T-helper 2 cell treated with Interferon-gamma antibody and Interleukin-4, amounts not matched to agents 5 μg/mL and 100 μg/mL, for 36 hours (primary cell): ENCODE results near the gene RAB3A.

Source experiments
- DNase-seq: peaks from one replicate; pipeline ENCODE4 v3.0.0; 2021; ENCODE audit warnings: low spot score
- H3K27ac Mint-ChIP-seq: one replicate; pipeline ENCODE4 v1.8.0; 2021; ENCODE audit warnings: mild to moderate bottlenecking, mixed read lengths
- H3K27me3 Mint-ChIP-seq: one replicate; pipeline ENCODE4 v1.8.0; 2021; ENCODE audit warnings: low read depth, mixed read lengths
- H3K36me3 Mint-ChIP-seq: one replicate; pipeline ENCODE4 v1.8.0; 2021; ENCODE audit warnings: low read depth, mixed read lengths
- H3K4me1 Mint-ChIP-seq: one replicate; pipeline ENCODE4 v1.8.0; 2021; ENCODE audit warnings: low read depth, mixed read lengths
- H3K4me3 Mint-ChIP-seq: one replicate; pipeline ENCODE4 v1.8.0; 2022; ENCODE audit warnings: mild to moderate bottlenecking, moderate library complexity, mixed read lengths
- H3K9me3 Mint-ChIP-seq: one replicate; pipeline ENCODE4 v1.8.0; 2021; ENCODE audit warnings: mixed read lengths

RAB3A gene, protein sequence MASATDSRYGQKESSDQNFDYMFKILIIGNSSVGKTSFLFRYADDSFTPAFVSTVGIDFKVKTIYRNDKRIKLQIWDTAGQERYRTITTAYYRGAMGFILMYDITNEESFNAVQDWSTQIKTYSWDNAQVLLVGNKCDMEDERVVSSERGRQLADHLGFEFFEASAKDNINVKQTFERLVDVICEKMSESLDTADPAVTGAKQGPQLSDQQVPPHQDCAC

DNA sequence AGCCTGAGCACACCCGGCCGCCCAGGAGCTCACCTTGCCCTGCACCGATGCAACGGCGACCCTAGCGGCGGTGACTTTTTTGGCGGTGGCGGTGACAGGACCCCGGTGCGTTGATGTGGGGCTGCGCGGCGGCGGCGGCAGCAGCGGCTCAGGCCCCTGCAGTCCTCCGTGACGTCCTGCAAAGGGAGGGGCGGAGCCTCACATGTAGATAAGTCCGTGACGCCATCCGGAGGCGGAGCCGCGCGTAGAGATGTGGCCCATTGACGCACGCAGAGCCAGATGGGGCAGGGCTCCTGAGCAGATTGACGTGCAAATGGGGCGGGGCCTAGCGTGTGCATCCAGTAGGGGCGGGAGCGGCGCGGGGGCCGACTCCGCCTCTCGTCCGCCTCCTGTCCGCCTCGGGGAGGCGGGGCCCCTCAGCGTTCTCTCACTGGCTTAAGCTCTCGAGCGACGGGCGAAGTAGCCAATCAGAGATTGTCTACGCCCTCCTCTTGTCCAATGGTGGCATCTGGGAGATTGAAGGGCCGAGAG, at the start of gene RAB3A:
Gene RAB3A (minus strand): TSS at position 180 of the 531 bp plus-strand sequence. CDS start 1,302 bp downstream, outside the sequence.
- Mint-ChIP-seq H3K9me3 (no peaks in the 10 kb centered on the region), H3K36me3 (peaks cover 4% of the 10 kb centered on the region), H3K4me3 (peak within 1 kb of the TSS; percentile 93), H3K4me1 (peaks cover 13% of the 10 kb centered on the region), H3K27me3 (peaks cover 6% of the 10 kb centered on the region), H3K27ac (peak within 1 kb of the TSS; percentile 91)
- peak; percentile 99 for DNase-seq

- H3K27me3 Mint-ChIP-seq: peaks cover 14% of the 10 kb centered on the region
- no peaks in the 10 kb centered on the region for H3K9me3 Mint-ChIP-seq
- H3K27ac Mint-ChIP-seq: no peak overlapping the region
- H3K4me3 Mint-ChIP-seq: no peak overlapping the region
- H3K4me1 Mint-ChIP-seq: peaks cover 4% of the 10 kb centered on the region
- DNase-seq: no peak
- H3K36me3 Mint-ChIP-seq: no peaks in the 10 kb centered on the region
Measured at GRCh38 chr19:18253130-18253529, 49.3 kb upstream of the RAB3A start.

DNA sequence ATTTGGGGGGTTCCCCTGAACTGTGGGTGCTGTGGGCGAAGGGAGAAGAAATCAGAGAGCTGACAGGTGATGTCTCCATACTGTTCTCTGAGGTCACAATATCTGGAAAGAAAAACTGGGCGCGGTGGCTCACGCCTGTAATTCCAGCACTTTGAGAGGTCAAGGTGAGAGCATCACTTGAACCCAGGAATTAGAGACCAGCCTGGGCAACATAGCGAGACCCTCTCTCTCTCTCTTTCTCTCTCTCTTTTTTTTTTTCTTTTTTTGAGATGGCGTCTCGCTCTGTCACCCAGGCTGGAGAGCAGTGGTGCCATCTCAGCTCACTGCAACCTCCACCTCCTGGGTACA, 48.5 kb upstream of the RAB3A start:
- Mint-ChIP-seq H3K4me3 (no peak overlapping the region), H3K27me3 (peaks cover 14% of the 10 kb centered on the region), H3K27ac (no peak overlapping the region), H3K4me1 (peaks cover 4% of the 10 kb centered on the region), H3K9me3 (no peaks in the 10 kb centered on the region), H3K36me3 (no peaks in the 10 kb centered on the region)
- no peak for DNase-seq

DNA sequence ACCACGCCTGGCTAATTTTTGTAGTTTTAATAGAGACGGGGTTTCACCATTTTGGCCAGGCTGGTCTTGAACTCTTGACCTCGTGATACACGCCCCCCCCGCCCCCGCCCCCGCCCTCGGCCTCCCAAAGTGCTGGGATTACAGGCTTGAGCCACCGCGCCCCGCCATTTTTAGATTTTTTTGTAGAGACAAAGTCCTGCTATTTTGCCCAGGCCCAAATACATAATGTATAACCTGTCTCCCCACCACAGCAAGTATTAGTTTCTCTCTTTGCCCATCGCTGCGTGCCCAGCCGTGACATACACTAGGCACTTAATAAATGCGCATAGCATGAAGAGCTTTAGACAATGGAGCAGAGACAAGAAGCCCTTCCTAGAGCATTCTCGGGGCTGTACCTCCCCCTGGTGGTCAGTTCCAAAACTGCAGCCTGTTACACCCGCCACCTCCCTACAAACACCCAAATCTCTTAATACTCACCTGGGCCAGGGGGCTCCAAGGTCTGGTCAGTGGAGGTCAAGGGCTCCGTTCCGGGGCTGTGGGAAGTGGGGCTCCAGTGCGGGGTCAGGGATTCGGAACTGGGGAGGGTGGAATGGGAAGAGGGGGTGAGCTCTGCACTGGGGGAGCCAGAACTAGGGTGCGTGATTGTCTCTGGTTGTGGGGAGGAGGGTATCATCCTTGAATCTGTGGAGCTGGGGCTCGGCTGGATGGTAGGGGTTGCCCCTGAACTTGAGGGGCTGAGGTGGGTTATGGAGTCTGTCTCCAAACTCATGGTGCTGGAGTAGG, 47.9 kb upstream of the RAB3A start:
- Mint-ChIP-seq H3K27me3 (peaks cover 14% of the 10 kb centered on the region), H3K4me1 (peaks cover 4% of the 10 kb centered on the region), H3K9me3 (no peaks in the 10 kb centered on the region), H3K27ac (no peak overlapping the region), H3K4me3 (no peak overlapping the region), H3K36me3 (no peaks in the 10 kb centered on the region)
- peak; percentile 60 for DNase-seq

- no peaks in the 10 kb centered on the region for H3K36me3 Mint-ChIP-seq
- no peak for DNase-seq
- H3K27ac Mint-ChIP-seq: no peak overlapping the region
- H3K9me3 Mint-ChIP-seq: no peaks in the 10 kb centered on the region
- peaks cover 4% of the 10 kb centered on the region for H3K4me1 Mint-ChIP-seq
- H3K27me3 Mint-ChIP-seq: peaks cover 10% of the 10 kb centered on the region
- H3K4me3 Mint-ChIP-seq: no peak overlapping the region
Measured at GRCh38 chr19:18249834-18250233, 46.0 kb upstream of the RAB3A start.

DNA sequence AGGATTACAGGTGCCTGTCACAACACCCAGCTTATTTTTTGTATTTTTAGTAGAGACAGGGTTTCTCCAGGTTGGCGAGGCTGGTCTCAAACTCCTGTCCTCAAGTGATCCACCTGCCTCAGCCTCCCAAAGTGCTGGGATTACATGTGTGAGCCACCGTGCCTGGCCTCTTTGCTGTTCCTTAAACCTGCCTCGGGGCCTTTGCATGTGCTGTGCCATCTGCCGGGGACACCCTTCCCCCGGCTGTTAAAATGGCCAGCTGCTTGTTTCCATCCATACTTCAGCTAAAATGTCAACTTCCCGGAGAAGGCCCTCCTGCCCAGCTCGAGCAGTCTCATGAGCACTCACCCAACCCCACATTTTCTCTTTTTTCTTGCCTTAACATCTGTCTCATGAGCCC, 41.5 kb upstream of the RAB3A start:
- Mint-ChIP-seq H3K27ac (no peak overlapping the region), H3K4me3 (no peak overlapping the region), H3K36me3 (no peaks in the 10 kb centered on the region), H3K9me3 (no peaks in the 10 kb centered on the region), H3K4me1 (no peaks in the 10 kb centered on the region), H3K27me3 (no peaks in the 10 kb centered on the region)
- no peak for DNase-seq

- no peak for DNase-seq
- Mint-ChIP-seq H3K27me3 (no peaks in the 10 kb centered on the region), H3K4me1 (no peaks in the 10 kb centered on the region), H3K9me3 (no peaks in the 10 kb centered on the region), H3K36me3 (no peaks in the 10 kb centered on the region), H3K27ac (no peak overlapping the region), H3K4me3 (no peak overlapping the region)
Measured at GRCh38 chr19:18239303-18239702, 35.5 kb upstream of the RAB3A start.

DNA sequence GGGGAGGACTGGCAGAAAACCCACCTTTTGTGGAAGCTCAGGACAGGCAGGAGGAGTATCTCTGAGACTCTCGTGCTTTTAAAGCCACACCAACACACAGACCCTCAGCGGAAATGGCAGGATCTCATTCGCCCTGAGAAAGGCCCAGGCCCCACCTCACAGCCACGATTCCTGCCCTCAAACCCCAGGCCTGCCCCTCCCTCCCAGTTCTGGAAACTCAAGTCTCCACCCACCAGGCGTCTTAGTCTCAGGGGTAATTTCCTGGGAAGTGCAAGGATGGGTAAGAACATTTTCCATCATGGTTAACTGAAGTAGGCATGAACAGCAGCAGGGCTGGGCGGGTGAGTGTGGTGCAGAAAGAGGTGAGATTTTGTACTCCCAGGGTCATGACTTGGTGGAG, 30.4 kb upstream of the RAB3A start:
- no peak overlapping the region for H3K4me3 Mint-ChIP-seq
- H3K4me1 Mint-ChIP-seq: peaks cover 2% of the 10 kb centered on the region
- H3K36me3 Mint-ChIP-seq: no peaks in the 10 kb centered on the region
- H3K27ac Mint-ChIP-seq: no peak overlapping the region
- DNase-seq: no peak
- H3K9me3 Mint-ChIP-seq: no peaks in the 10 kb centered on the region
- H3K27me3 Mint-ChIP-seq: peaks cover 29% of the 10 kb centered on the region

- Mint-ChIP-seq H3K4me1 (peaks cover 2% of the 10 kb centered on the region), H3K27ac (no peak overlapping the region)
Measured at GRCh38 chr19:18233224-18233825, 29.5 kb upstream of the RAB3A start.

GRCh38 chr19:18232540-18233223, 28.8 kb upstream of the RAB3A start:
- Mint-ChIP-seq H3K4me3 (no peak overlapping the region), H3K36me3 (no peaks in the 10 kb centered on the region), H3K27ac (no peak overlapping the region), H3K9me3 (no peaks in the 10 kb centered on the region), H3K4me1 (peaks cover 2% of the 10 kb centered on the region), H3K27me3 (peaks cover 34% of the 10 kb centered on the region)
- DNase-seq: peak; percentile 27

More at GRCh38 chr19:18233224-18233825, 29.5 kb upstream of the RAB3A start:
- H3K36me3 Mint-ChIP-seq: no peaks in the 10 kb centered on the region
- H3K9me3 Mint-ChIP-seq: no peaks in the 10 kb centered on the region
- peaks cover 29% of the 10 kb centered on the region for H3K27me3 Mint-ChIP-seq
- no peak overlapping the region for H3K4me3 Mint-ChIP-seq
- DNase-seq: peak; percentile 53

GRCh38 chr19:18231775-18232174, 27.9 kb upstream of the RAB3A start:
- DNase-seq: no peak
- Mint-ChIP-seq H3K27me3 (peaks cover 43% of the 10 kb centered on the region), H3K27ac (no peak overlapping the region), H3K4me1 (peaks cover 2% of the 10 kb centered on the region), H3K4me3 (no peak overlapping the region), H3K36me3 (no peaks in the 10 kb centered on the region), H3K9me3 (no peaks in the 10 kb centered on the region)

- peaks cover 47% of the 10 kb centered on the region for H3K27me3 Mint-ChIP-seq
- H3K27ac Mint-ChIP-seq: no peak overlapping the region
- DNase-seq: no peak
- no peaks in the 10 kb centered on the region for H3K36me3 Mint-ChIP-seq
- H3K9me3 Mint-ChIP-seq: no peaks in the 10 kb centered on the region
- H3K4me3 Mint-ChIP-seq: no peak overlapping the region
- peaks cover 2% of the 10 kb centered on the region for H3K4me1 Mint-ChIP-seq
Measured at GRCh38 chr19:18230941-18231734, 27.3 kb upstream of the RAB3A start.

DNA sequence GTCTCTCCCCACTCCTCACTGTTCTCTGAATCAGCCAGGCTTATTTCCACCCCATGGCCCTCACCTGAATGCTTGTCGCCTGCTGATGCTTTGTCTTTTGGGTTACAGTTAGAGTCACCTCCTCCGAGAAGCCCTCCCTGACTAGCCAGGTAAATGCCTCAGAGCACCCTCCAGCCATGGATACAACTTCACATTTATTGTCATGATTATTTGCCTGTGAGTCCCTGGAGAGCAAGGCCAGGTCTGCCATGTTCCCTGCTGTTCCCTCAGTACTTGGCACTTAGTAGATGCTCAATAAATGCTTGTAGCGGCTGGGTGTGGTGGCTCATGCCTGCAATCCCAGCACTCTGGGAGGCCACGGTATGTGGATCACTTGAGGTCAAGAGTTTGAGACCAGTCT, 26.1 kb upstream of the RAB3A start:
- DNase-seq: no peak
- H3K4me1 Mint-ChIP-seq: peaks cover 2% of the 10 kb centered on the region
- H3K27ac Mint-ChIP-seq: no peak overlapping the region
- no peak overlapping the region for H3K4me3 Mint-ChIP-seq
- peaks cover 58% of the 10 kb centered on the region for H3K27me3 Mint-ChIP-seq
- H3K9me3 Mint-ChIP-seq: no peaks in the 10 kb centered on the region
- no peaks in the 10 kb centered on the region for H3K36me3 Mint-ChIP-seq
